Natural killer cell (primary cell): Measurements from ENCODE around the gene CERS6. TPM values are rescaled to one million over a fixed set of nuclear protein-coding genes. Genes with fewer than 3 reads are reported as not detected.
"Not testable (repeated sequence)": the region's sequence is repeated elsewhere in the genome, so short reads cannot be mapped to it uniquely, and the experiment has no call there.

ENCODE experiments used
- ATAC-seq, 3 donors: fragments of 150-1000 bp in 2 of 3; fragments of 200-7000 bp in 1 of 3; cut with Tn5 transposase; 1 replicate in 1 of 3; 2 replicates in 2 of 3; pipeline ENCODE4 v1.10.0; 2021; ENCODE audit warnings: mild to moderate bottlenecking in 2 of 3, moderate library complexity in 2 of 3
- DNase-seq, 2 donors: peaks; one replicate each; pipeline versions ENCODE4 v3.0.0 to v3.0.0-alpha.2; 2013 to 2021; ENCODE audit warnings: mixed read lengths in 1 of 2
- H3K27ac ChIP-seq: one replicate; pipeline ENCODE4 v1.5.1; 2013; ENCODE audit warnings: mild to moderate bottlenecking, low read length
- H3K27me3 ChIP-seq: one replicate; pipeline ENCODE4 v1.6.1; 2013; ENCODE audit warnings: low read length; ENCODE audit not compliant: control insufficient read depth, insufficient read depth
- H3K36me3 ChIP-seq: one replicate; pipeline ENCODE4 v1.6.1; 2013; ENCODE audit warnings: low read length; ENCODE audit not compliant: control insufficient read depth, insufficient read depth
- H3K4me1 ChIP-seq: one replicate; pipeline ENCODE4 v1.6.1; 2013; ENCODE audit warnings: low read length; ENCODE audit not compliant: control insufficient read depth, insufficient read depth
- H3K4me3 ChIP-seq: one replicate; pipeline ENCODE4 v1.5.1; 2013; ENCODE audit warnings: low read length
- H3K9me3 ChIP-seq: one replicate; pipeline ENCODE4 v1.6.1; 2013; ENCODE audit warnings: low read length; ENCODE audit not compliant: control insufficient read depth, insufficient read depth
- H3K27ac Mint-ChIP-seq, 2 donors: one replicate each; pipeline ENCODE4 v1.8.0; 2022; ENCODE audit warnings: mild to moderate bottlenecking in 2 of 2, mixed read lengths in 2 of 2, moderate library complexity in 1 of 2
- H3K27me3 Mint-ChIP-seq, 2 donors: one replicate each; pipeline ENCODE4 v1.8.0; 2022; ENCODE audit warnings: low read depth in 2 of 2, mixed read lengths in 2 of 2
- H3K36me3 Mint-ChIP-seq: one replicate; pipeline ENCODE4 v1.8.0; 2022; ENCODE audit warnings: mixed read lengths
- H3K4me1 Mint-ChIP-seq, 2 donors: one replicate each; pipeline ENCODE4 v1.8.0; 2022; ENCODE audit warnings: mixed read lengths in 2 of 2
- H3K4me3 Mint-ChIP-seq: one replicate; pipeline ENCODE4 v1.8.0; 2022; ENCODE audit warnings: mild to moderate bottlenecking, moderate library complexity, mixed read lengths
- H3K9me3 Mint-ChIP-seq, 2 donors: one replicate each; pipeline ENCODE4 v1.8.0; 2022; ENCODE audit warnings: mixed read lengths in 2 of 2
- WGBS: methylation state at CpG from one replicate; pipeline ENCODE4 v1.1.7; 2013; ENCODE audit warnings: missing lambda C conversion rate; ENCODE audit not compliant: insufficient coverage; 5-methylcytosine and 5-hydroxymethylcytosine counted together
- intact Hi-C: fragments of 100-400 bp; cut with micrococcal nuclease; formaldehyde crosslinking; loops from one replicate; pipeline ENCODE4 v1.14.2; 2022
- total RNA-seq, 4 donors: library from RNA; stranded (reverse); fragments of 120-200 nt in 1 of 4; gene quantifications; one replicate each; pipeline versions ENCODE4 v1.2.3 to v1.2.4, GENCODE V29; 2013 to 2022
- TF ChIP-seq, protein P1 (sequence below): fragments of 200-600 bp; IDR thresholded peaks from one replicate; pipeline ENCODE4 v1.8.0; 2022; ENCODE audit warnings: antibody characterized with exemption

Gene CERS6
- total RNA-seq, result 10 to 100 TPM in 2 of 3 donors, 1 to 10 TPM in 1; 9.1 to 13.5 (median 11.8) TPM
- 16.1 TPM for total RNA-seq (2013)

- H3K36me3 Mint-ChIP-seq, result no peaks in the 10 kb centered on the region
- peak within 1 kb of the TSS in 1 of 2 donors; percentile 27 for H3K27ac Mint-ChIP-seq
- H3K4me3 Mint-ChIP-seq, result no peak within 1 kb of the TSS
- Histone ChIP-seq H3K27me3 (no peaks in the 10 kb centered on the region), H3K36me3 (no peaks in the 10 kb centered on the region), H3K4me1 (peaks cover 15% of the 10 kb centered on the region), H3K4me3 (peak within 1 kb of the TSS; percentile 92), H3K9me3 (no peaks in the 10 kb centered on the region), H3K27ac (peak within 1 kb of the TSS; percentile 43)
- under 1% methylated on average over 72 of the region's 72 CpGs for WGBS
- peaks cover 27% of the 10 kb centered on the region in 2 donors for H3K4me1 Mint-ChIP-seq
- H3K27me3 Mint-ChIP-seq, result no peaks in the 10 kb centered on the region
- intact Hi-C loops, result loop anchor here (2.0 to 5.0 kb wide), 2 partner anchors 36 to 77 kb away; no protein-coding TSS in a partner anchor
- DNase-seq, result peak; percentile 79 to 81
- peak; percentile 96 to 97 (median 96) for ATAC-seq
- no peaks in the 10 kb centered on the region for H3K9me3 Mint-ChIP-seq
- TF ChIP-seq, protein P1, sequence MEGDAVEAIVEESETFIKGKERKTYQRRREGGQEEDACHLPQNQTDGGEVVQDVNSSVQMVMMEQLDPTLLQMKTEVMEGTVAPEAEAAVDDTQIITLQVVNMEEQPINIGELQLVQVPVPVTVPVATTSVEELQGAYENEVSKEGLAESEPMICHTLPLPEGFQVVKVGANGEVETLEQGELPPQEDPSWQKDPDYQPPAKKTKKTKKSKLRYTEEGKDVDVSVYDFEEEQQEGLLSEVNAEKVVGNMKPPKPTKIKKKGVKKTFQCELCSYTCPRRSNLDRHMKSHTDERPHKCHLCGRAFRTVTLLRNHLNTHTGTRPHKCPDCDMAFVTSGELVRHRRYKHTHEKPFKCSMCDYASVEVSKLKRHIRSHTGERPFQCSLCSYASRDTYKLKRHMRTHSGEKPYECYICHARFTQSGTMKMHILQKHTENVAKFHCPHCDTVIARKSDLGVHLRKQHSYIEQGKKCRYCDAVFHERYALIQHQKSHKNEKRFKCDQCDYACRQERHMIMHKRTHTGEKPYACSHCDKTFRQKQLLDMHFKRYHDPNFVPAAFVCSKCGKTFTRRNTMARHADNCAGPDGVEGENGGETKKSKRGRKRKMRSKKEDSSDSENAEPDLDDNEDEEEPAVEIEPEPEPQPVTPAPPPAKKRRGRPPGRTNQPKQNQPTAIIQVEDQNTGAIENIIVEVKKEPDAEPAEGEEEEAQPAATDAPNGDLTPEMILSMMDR, result no peak
Observed at GRCh38 chr2:168455645-168456520, at the start of gene CERS6. Gene CERS6 (plus strand): TSS chr2:168456272. CDS start chr2:168456449, 177 bp downstream.

DNA sequence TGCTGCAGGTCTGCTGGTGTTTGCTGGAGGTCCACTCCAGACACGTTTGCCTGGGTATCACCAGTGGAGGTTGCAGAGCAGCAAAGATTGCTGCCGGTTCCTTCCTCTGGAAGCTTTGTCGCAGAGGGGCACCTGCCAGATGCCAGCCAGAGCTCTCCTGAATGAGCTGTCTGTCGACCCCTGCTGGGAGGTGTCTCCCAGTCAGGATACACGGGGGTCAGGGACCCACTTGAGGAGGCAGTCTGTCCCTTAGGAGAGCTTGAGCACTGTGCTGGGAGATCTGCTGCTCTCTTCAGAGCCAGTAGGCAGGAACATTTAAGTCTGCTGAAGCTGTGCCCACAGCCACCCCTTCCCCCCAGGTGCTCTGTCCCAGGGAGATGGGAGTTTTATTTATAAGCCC is 43.8 kb upstream of the CERS6 start:
- DNase-seq, H3K27ac ChIP-seq, ATAC-seq, H3K4me3 ChIP-seq, H3K9me3 Mint-ChIP-seq, H3K36me3 ChIP-seq, H3K27me3 Mint-ChIP-seq, intact Hi-C loops, H3K27ac Mint-ChIP-seq, H3K27me3 ChIP-seq, H3K4me3 Mint-ChIP-seq: not testable (repeated sequence)
- H3K36me3 Mint-ChIP-seq, result peaks cover 26% of the 10 kb centered on the region
- peaks cover 12 to 27% of the 10 kb centered on the region in 2 donors for H3K4me1 Mint-ChIP-seq
- peaks cover 14% of the 10 kb centered on the region for H3K4me1 ChIP-seq
- peaks cover 14% of the 10 kb centered on the region for H3K9me3 ChIP-seq
- 86% methylated on average over 5 of the region's 5 CpGs for WGBS

DNA sequence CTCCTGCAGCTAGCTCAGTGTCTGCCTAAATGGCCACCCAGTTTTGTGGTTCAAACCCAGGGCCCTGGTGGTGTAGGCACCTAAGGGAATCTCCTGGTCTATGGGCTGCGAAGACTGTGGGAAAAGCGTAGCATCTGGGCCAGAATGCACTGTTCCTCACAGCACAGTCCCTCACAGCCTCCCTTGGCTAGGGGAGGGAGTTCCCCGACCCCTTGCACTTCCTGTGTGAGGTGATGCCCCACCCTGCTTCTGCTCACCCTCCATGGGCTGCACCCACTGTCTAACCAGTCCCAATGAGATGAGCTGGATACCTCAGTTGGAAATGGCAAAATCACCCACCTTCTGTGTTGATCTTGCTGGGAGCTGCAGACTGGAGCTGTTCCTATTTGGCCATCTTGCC is 43.0 kb upstream of the CERS6 start:
- WGBS, result 57% methylated on average over 3 of the region's 3 CpGs
- Mint-ChIP-seq H3K27ac (peak overlapping the region in 1 of 2 donors; percentile 77), H3K36me3 (peaks cover 20% of the 10 kb centered on the region), H3K4me1 (peaks cover 12 to 27% of the 10 kb centered on the region in 2 donors), H3K4me3 (peak overlapping the region; percentile 72)
- Histone ChIP-seq H3K4me1 (peaks cover 14% of the 10 kb centered on the region), H3K9me3 (peaks cover 14% of the 10 kb centered on the region)
- H3K4me3 ChIP-seq, H3K36me3 ChIP-seq, H3K27me3 ChIP-seq, DNase-seq, H3K27ac ChIP-seq, intact Hi-C loops, H3K9me3 Mint-ChIP-seq, H3K27me3 Mint-ChIP-seq: not testable (repeated sequence)
- peak in 2 of 3 donors; percentile 51 to 55 for ATAC-seq

DNA sequence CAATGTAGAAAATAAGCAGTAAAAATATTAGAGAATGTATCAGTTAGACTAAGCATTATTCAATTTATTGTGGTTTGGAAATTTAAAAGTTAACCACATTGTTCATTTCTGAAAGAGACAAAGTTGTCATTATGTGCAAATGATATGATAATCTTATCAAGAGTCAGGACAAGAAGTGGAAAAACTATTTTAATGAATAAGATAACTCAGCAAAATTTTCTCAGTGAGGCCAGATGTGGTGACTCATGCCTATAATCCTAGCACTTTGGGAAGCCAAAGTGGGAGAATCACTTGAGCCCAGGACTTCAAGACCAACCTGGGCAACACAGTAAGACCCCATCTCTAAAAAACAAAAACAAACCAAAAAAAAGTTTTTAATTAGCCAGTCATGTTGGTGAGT is 39.5 kb upstream of the CERS6 start:
- intact Hi-C loops, result no loop called here
- peaks cover 12 to 27% of the 10 kb centered on the region in 2 donors for H3K4me1 Mint-ChIP-seq

More for the DNA sequence above, 39.5 kb upstream of the CERS6 start:
- Mint-ChIP-seq H3K27me3 (peaks cover 0 to 7% of the 10 kb centered on the region in 2 donors), H3K4me3 (no peak overlapping the region), H3K27ac (no peak overlapping the region), H3K9me3 (peaks cover 0 to 4% of the 10 kb centered on the region in 2 donors), H3K36me3 (peaks cover 16% of the 10 kb centered on the region)
- Histone ChIP-seq H3K4me3 (no peak overlapping the region), H3K4me1 (peaks cover 14% of the 10 kb centered on the region), H3K27me3 (no peaks in the 10 kb centered on the region), H3K36me3 (no peaks in the 10 kb centered on the region), H3K9me3 (peaks cover 14% of the 10 kb centered on the region), H3K27ac (no peak overlapping the region)
- TF ChIP-seq, protein P1, result no peak
- DNase-seq, result no peak
- ATAC-seq, result no peak
